Cardiac fibroblast (primary cell): Measurements from ENCODE around the gene TMEM191C.
"Not testable (repeated sequence)": the region's sequence is repeated elsewhere in the genome, so short reads cannot be mapped to it uniquely, and the experiment has no call there.

Experiments used
- DNase-seq, 2 donors: peaks; one replicate each; pipeline versions ENCODE4 v3.0.0 to v3.0.0-alpha.2; 2010; ENCODE audit warnings: low read depth in 2 of 2
- H3K4me3 ChIP-seq, 2 donors: replicated peaks in 1 of 2; 1 replicate in 1 of 2; 2 replicates in 1 of 2; pipeline ENCODE4 v1.5.1; 2011; ENCODE audit warnings: low read depth in 2 of 2, low read length in 2 of 2, mild to moderate bottlenecking in 2 of 2, moderate library complexity in 1 of 2
- TF ChIP-seq, protein P1 (sequence below): IDR thresholded peaks from one replicate; pipeline ENCODE4 v1.5.1; 2011; ENCODE audit warnings: low read depth, mild to moderate bottlenecking, low read length, inconsistent platforms

TMEM191C gene

DNA sequence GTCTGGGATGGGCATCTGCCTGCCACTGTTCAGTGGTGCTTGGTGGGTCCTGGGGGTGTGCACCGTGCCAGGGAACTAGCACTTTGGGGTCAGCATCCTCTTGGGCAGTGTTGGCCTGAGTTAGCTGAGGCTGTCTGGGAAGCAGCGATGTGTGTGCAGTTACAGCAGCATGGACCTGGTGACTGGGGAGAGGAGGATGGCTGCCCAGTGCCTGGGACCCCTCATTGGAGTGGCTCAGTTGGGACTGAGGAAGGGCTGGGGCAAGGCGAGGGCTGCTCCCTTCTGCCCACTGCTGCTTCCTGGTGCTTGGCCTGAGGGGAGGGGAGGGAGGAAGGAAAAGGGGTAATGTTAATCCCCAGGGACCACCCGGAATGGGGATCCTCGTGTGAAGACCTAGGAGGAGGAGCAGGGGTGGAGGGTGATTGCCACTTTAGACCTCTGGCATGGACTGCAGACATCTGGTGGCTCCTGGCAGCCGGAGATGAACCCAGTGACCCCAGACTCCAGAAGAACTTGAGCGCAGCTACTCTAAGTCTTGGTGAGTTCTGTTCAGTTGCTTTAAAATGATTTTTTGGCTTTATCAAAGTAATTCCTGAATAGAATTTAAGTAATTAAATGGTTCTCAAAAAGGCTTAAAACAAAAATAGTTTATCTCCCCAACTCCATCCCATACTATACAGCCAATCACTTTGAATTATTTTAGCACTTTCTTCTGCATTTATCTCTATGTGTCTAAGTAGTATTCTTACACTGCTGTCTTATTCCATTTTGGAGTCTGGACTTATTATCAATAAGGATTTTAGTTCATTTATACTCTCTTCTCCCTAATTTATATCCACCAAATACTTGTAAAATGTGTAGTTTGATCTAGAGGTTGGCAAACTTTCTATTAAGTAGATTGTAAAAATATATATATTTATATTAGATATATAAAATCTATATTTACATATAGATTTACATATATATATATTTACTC lies 15.4 kb upstream of the TMEM191C start:
- DNase-seq = no peak
- TF ChIP-seq, protein P1, sequence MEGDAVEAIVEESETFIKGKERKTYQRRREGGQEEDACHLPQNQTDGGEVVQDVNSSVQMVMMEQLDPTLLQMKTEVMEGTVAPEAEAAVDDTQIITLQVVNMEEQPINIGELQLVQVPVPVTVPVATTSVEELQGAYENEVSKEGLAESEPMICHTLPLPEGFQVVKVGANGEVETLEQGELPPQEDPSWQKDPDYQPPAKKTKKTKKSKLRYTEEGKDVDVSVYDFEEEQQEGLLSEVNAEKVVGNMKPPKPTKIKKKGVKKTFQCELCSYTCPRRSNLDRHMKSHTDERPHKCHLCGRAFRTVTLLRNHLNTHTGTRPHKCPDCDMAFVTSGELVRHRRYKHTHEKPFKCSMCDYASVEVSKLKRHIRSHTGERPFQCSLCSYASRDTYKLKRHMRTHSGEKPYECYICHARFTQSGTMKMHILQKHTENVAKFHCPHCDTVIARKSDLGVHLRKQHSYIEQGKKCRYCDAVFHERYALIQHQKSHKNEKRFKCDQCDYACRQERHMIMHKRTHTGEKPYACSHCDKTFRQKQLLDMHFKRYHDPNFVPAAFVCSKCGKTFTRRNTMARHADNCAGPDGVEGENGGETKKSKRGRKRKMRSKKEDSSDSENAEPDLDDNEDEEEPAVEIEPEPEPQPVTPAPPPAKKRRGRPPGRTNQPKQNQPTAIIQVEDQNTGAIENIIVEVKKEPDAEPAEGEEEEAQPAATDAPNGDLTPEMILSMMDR = no peak
- no peak overlapping the region for H3K4me3 ChIP-seq

DNA sequence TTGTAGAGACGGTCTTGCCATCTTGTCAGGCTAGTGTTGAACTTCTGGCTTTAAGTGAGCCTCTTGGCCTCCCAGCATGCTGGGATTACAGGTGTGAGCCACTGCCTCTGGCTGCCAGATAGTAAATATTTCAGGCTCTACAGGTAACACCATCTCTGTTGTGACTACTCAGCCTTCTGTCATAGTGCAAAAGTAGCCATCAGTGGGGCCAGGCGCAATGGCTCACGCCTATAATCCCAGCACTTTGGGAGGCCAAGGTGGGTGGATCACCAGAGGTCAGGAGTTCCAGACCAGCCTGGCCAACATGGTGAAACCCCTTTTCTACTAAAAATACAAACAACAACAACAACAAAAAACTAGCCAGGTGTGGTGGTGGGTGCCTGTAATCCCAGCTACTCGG lies 14.5 kb upstream of the TMEM191C start:
- H3K4me3 ChIP-seq, DNase-seq: not testable (repeated sequence)

DNA sequence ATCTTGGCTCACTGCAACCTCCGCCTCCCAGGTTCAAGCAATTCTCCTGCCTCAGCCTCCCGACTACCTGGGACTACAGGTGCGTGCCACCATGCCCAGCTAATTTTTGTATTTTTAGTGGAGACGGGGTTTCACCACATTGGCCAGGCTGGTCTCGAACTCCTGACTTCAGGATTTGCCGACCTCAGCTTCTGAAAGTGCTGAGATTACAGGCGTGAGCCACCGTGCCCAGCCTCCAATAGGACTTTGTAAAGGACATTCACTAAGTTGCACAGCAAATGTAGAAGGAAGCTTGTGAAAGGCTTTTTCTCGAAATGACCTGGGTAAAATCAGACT lies 12.2 kb upstream of the TMEM191C start:
- H3K4me3 ChIP-seq, DNase-seq: not testable (repeated sequence)

DNA sequence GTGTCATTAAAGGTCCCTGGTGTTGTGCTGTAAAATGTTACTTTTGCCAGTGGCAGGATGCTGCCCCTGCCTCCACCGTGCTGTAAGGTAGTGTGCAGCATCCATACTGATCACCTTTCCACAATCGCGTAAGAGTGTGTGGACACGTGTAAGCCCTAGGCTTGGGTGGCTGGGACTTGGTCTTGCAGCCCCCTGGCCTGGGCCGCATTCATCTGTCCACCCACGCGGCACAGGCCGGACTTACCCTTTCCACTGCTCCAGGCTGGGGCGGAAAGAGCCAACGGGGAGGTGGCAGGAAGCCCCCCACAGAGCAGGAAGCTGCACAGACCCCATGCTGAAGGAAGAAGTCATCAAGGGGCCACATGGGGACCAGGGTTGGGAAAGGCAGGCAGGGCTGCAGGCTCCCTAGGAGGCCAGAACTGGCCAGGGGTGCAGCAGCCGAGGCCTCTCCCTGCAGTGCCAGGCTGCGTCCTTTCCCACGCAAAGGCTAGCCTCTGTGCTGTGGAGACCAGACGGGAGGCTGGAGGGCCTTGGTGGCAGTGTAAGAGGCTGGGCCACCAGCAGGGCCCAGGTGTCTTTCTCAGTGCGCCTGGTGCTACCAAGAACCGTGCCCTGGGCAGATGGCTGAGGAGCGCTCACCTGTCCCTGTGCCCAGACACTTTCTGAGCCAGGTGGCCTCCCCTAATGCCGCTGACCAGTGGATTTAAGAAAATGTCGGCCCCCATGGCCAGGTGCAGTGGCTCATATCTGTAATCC lies 11.7 kb upstream of the TMEM191C start:
- H3K4me3 ChIP-seq = no peak overlapping the region
- TF ChIP-seq, protein P1 = no peak
- no peak for DNase-seq

DNA sequence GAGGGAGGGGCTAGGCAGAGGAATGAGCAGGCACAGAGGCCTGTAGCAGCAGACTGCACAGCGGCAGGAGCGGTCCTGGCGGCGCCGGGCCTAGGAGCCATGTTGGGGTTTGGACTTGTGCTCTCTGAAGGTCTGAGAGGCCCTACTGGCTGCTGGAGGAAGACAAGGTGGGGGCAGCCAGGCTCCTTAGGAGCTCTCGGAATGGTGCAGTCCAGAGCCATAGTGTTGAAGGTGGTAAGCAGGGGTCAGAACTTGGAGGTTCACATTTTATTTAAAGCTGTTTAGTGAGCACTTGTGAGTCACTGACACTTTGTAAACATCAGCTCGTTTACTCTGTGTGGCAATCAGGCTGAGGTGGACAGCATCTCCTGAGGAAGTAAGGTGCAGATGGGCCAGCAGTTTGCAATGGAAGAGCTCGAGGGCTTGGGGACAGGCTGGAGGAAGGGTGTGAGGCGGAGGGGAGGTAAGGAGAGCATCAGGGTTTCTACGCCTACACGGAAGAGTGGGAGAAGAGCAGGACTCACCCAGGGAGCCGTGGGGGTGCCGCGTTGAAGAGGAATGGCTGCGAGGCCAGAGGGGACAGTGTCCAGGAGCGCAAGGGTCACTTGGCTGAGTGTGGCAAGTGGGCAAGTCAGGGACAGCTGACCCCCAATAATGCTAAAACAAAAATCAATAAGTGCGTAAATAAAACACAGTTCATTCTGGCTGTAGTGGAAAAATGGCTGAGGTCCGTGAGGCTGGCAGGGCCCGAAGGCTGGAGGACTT lies 10.0 kb upstream of the TMEM191C start:
- DNase-seq = no peak
- TF ChIP-seq, protein P1 = no peak
- no peak overlapping the region for H3K4me3 ChIP-seq

DNA sequence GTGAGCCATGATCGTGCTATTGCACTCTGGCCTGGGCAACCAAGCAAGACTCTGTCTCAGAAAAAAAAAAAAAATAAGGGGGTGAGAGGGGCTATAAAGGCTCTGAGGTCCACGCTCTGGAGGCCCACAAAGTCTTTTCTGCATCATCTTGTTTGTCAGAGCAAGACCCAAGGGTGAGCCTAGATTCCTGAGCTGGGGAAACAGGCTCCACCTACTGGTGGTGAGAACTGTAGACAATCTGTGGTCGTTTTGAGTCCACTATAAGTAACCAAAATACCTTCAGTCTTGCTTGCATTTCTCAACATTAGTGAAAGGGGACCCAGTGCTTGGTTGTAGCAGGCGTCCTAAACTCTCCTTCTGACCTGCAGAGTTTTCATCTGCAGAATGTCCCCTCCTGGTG lies 4.5 kb upstream of the TMEM191C start:
- not testable (repeated sequence) for DNase-seq

DNA sequence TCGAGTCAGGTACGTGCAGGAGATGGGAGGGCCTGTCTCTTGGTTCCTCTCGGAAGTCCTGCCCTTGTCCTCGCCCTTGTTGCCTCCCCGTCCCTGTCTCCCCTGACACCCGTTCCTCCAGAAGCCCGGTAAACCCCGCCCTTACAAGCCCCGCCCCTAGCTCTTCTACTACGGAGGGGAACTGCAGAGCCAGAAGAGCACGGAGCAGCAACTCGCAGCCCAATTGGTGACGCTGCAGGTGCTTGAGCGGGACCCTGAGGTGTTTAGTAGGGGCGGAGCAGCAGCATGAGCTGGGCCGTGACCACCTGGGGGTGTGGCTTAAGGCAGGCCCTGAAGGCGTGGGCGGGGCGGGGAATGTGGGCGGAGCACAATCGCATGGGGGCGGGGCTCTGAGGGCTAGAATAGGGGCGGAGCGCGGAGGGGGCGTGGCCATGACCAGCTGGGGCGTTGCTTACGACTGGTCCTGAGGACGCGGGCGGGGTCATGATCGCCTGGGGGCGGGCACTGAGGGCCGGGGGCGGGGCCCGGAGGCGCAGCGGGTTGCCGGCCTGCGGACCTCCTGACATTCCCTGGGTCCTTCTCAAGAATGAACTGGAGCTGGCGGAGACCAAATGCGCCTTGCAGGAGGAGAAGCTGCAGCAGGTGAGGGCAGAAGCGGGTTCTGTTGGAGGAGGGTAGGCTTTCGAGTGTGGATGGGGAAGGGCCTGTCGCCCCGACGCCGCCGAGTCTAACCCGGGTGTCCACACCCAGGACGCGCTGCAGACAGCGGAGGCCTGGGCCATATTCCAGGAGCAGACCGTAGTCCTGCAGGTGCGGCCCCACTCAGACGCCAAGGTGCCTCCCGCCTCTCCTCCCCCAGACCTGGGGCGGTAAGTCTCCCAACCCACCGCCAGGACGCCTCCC lies 1.3 kb downstream of the TMEM191C start:
- H3K4me3 ChIP-seq = peak overlapping the region; percentile 46 to 49
- DNase-seq = peak; percentile 75 to 87

More for the DNA sequence above, 4.5 kb upstream of the TMEM191C start:
- H3K4me3 ChIP-seq = not testable (repeated sequence)

DNA sequence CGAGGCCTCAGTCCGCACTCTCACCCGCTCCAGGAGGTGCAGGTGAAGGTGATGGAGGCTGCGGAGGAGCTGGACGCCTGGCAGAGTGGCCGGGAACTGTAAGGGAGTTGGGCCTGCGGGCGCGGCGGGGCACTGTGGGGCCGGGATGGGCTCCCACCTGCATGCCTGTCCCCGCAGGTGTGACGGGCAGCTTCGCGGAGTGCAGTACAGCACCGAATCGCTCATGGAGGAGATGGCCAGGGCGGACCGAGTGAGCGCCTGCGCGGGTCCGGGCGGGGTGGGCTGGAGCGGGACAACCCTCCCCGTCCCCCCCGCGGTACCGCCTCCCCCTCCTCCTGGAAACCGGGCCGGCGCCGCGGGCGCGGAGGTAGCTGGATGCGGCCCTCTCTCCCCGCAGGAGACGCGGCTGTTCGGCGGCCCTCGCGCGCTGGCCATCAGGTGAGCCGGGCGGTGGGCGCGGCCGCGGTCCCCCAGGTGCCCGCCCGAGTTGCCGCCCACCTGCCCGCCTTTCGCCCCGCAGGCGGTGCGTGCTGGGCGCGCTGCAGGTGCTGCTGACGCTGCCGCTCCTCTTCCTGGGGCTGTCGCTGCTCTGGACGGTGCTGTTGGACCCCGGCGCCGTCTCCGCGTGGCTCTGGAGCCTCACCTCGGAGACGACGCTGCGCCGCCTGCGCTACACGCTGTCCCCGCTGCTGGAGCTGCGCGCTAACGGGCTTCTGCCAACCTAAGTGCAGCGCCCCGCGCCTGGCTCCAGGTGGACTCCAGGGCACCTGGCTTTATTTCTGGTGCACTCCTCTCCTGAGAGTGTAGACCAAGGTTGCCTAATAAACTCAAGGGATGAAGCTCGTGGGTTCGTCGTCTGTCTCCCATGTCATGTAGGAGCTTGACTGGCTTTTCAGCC lies 2.2 kb downstream of the TMEM191C start:
- not testable (repeated sequence) for H3K4me3 ChIP-seq

DNA sequence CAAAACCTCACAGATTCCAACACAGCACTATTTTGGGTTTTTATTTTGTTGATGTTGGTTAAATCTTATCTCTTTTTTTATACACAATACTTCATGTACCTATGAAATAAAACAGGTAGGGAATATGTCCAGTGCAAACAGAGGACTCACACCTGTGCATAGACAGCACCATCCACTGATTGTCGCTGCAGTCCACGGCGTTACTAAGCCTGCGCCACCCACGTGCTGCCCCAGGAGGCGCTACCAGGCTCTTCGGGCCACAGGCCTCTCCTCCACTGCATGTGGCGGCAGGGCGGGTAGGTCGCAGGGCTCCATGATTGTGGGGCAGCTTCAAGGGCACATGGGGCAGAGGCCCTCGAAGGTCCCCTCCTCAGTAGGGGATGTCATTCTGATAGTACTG lies 5.8 kb downstream of the TMEM191C start:
- not testable (repeated sequence) for H3K4me3 ChIP-seq, DNase-seq

More for the DNA sequence above, 2.2 kb downstream of the TMEM191C start:
- not testable (repeated sequence) for DNase-seq

DNA sequence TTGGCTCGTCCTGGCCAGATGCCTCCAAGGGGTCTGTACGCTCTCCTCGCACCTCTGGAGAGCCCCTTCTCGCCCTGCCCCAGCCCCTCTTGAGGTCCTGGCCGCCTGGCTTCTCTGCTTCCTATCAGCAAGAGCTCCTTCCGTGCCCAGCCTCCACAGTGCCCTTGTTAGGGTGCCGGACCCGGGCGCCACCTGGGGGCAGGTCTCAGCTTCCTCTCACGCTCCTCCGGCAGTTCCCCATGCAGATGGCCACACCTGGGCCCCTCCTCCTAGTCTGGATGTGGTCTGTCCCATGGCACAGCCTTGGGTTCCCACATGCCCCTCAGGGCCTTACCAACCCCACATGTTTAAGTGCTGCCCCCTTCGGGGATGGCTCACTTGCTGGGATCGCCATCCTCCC lies 6.5 kb downstream of the TMEM191C start:
- DNase-seq, H3K4me3 ChIP-seq: not testable (repeated sequence)

DNA sequence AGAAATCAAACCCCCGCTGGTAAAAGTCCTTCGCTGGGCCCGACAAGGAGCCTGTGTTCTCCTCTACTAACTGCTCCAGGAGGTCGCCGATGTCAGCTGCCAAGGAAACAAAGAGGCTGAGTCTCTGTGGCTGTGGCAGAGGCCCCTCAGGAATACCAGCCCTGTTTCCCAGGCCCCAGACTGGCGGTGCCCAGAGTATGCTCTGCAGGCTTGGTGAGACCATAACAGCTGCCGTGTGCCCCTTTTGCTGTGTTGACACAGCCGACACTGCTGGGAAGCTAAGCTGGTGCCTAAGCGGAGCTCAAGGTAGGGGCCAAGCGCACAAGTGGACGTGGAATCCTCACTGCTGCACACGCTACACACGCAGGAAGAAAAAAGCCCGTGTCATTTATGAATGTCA lies 16.9 kb downstream of the TMEM191C start:
- H3K4me3 ChIP-seq, DNase-seq: not testable (repeated sequence)

DNA sequence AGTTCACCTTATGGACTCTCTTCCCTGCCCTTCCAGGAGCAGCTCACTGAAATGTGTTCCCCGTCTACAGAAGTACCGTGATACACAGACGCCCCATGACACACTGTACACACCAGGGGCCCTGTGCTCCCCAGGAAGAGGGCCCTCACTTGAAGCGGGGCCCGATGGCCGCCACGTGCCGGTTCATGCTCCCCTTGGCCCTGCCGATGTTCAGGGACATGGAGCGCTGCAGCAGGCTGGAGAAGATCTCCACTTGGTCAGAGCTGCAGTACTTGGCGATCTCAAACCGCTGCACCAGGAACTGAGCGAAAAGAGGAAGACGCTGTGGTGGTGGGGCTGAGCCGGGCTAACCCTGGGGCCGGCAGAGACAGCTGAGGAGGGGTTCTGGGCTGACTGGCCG lies 20.5 kb downstream of the TMEM191C start:
- not testable (repeated sequence) for H3K4me3 ChIP-seq, DNase-seq
